Panc1 (cell line): ENCODE measurements around the gene BCL2. TPM values are rescaled to one million over a fixed set of nuclear protein-coding genes. Genes with fewer than 3 reads are reported as not detected.

Source experiments
- ATAC-seq: fragments of 200-7000 bp; cut with Tn5 transposase; 2 replicates; pipeline ENCODE4 v1.9.1; 2020; ENCODE audit warnings: mild to moderate bottlenecking, moderate library complexity
- BruUV-seq: library from RNA; stranded (reverse); fragments of 400-500 nt; replicated peaks from 2 replicates; lab custom pipeline; 2021; lab: Mats Ljungman, UMichigan
- CTCF ChIA-PET: fragments of 300-600 bp; sonication (Branson Sonifier 250); formaldehyde crosslinking; loops from one replicate; lab custom pipeline; 2022; ENCODE audit warnings: antibody characterized with exemption; lab: Charles Lee
- POLR2A ChIA-PET: fragments of 300-600 bp; sonication (Branson Sonifier 250); formaldehyde crosslinking; loops from one replicate; lab custom pipeline; 2022; ENCODE audit warnings: antibody characterized with exemption; lab: Charles Lee
- DNase-seq: peaks from one replicate; pipeline ENCODE4 v3.0.0-alpha.2; 2010; ENCODE audit warnings: low read depth, low spot score
- H3K27ac ChIP-seq: 2 replicates; pipeline ENCODE4 v1.5.1; 2011; ENCODE audit warnings: mild to moderate bottlenecking, low read length, inconsistent platforms
- H3K27me3 ChIP-seq: fragments of 200-500 bp; sonication (Bioruptor generic); 2 replicates; pipeline ENCODE4 v1.6.0; 2014; ENCODE audit warnings: low read length, inconsistent platforms; ENCODE audit not compliant: control insufficient read depth, insufficient read depth
- H3K36me3 ChIP-seq: fragments of 200-500 bp; sonication (Bioruptor generic); 2 replicates; pipeline ENCODE4 v1.5.1; 2014; ENCODE audit warnings: inconsistent platforms, mild to moderate bottlenecking, low read length, moderate library complexity; ENCODE audit not compliant: control insufficient read depth, insufficient read depth
- H3K4me1 ChIP-seq: 2 replicates; pipeline ENCODE4 v1.5.1; 2011; ENCODE audit warnings: inconsistent platforms, mild to moderate bottlenecking, low read length, moderate library complexity; ENCODE audit not compliant: control insufficient read depth, insufficient read depth
- H3K4me3 ChIP-seq, 2 experiments: 2 replicates each; pipeline ENCODE4 v1.5.1; 2011 to 2012; ENCODE audit warnings: low read depth in 2 of 2, low read length in 2 of 2, mild to moderate bottlenecking in 2 of 2, inconsistent platforms in 1 of 2, moderate library complexity in 1 of 2
- H3K9me3 ChIP-seq: fragments of 200-500 bp; sonication (Bioruptor generic); 2 replicates; pipeline ENCODE4 v1.5.1; 2014; ENCODE audit warnings: low read depth, mild to moderate bottlenecking, inconsistent platforms, low read length, moderate library complexity; ENCODE audit not compliant: control insufficient read depth, insufficient read depth
- POLR2AphosphoS5 ChIP-seq: IDR thresholded peaks from 2 replicates; pipeline ENCODE4 v1.6.1; 2012; ENCODE audit warnings: mild to moderate bottlenecking, low read depth, low read length, moderate library complexity
- SIN3A ChIP-seq: IDR thresholded peaks from 2 replicates; pipeline ENCODE4 v1.6.1; 2012; ENCODE audit warnings: low read depth, mild to moderate bottlenecking, low read length, moderate library complexity, borderline replicate concordance; ENCODE audit not compliant: insufficient read depth
- TCF7L2 ChIP-seq: IDR thresholded peaks from 2 replicates; pipeline ENCODE4 v1.6.1; 2011; ENCODE audit warnings: mild to moderate bottlenecking, low read depth, low read length, inconsistent platforms
- in situ Hi-C: cut with HindIII; loops from 2 replicates; pipeline ENCODE4 v1.10.0; 2016; ENCODE audit warnings: low sequenced_read_pairs, low pct_unique_long_range_greater_than_20kb
- intact Hi-C: fragments of 100-400 bp; cut with micrococcal nuclease; formaldehyde crosslinking; loops from one replicate; pipeline ENCODE4 v1.10.0; 2022; ENCODE audit not compliant: unreplicated experiment
- total RNA-seq: library from RNA; stranded (reverse); gene quantifications from one replicate; pipeline ENCODE4 v1.2.1, GENCODE V29; 2021; ENCODE audit not compliant: unreplicated experiment
- TF ChIP-seq, protein P1 (sequence below), 2 experiments: IDR thresholded peaks; 2 replicates each; pipeline ENCODE4 v1.6.1; 2011 to 2012; ENCODE audit warnings: low read depth in 2 of 2, control low read depth in 1 of 2, low read length in 1 of 2, mild to moderate bottlenecking in 1 of 2, moderate library complexity in 1 of 2; ENCODE audit not compliant: insufficient read depth in 1 of 2
- TF ChIP-seq, protein P2 (sequence below): fragments of 450-650 bp; IDR thresholded peaks from 2 replicates; pipeline ENCODE4 v1.5.1; 2017; ENCODE audit warnings: mild to moderate bottlenecking

The BCL2 gene
- total RNA-seq, 1 experiment from 2014 or later: 0.72 TPM

DNA sequence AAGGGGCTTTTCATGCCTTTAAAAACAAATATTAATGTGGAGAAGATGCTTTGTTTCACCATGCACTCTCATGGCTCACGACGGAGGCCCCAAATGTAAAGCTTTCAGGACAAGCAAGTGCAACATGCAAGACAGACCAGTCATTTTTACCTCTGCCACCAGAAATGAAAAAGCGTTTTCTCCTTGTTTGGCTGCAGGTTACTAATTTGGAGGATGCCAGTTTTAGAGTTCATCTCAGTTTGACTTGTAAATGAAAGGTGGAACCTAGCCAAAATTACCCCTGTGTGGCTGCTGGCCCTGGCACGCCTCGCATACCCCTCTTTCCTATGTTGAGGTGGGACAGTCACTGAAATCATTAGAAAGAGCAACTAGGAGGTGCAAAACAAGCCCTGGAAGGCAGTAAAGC is 138.6 kb downstream of the BCL2 start:
- ChIA-PET POLR2A (no interaction called here), CTCF (no interaction called here)
- Histone ChIP-seq H3K4me1 (no peaks in the 10 kb centered on the region), H3K36me3 (no peaks in the 10 kb centered on the region), H3K9me3 (no peaks in the 10 kb centered on the region), H3K27me3 (no peaks in the 10 kb centered on the region; the same call in 1 of the 2 replicates), H3K27ac (no peak overlapping the region), H3K4me3 (no peak overlapping the region)
- in situ Hi-C loops: no loop called here
- BruUV-seq: no TSS peak
- ATAC-seq (no peak), DNase-seq (no peak)
- TF ChIP-seq SIN3A (no peak), TCF7L2 (no peak), POLR2AphosphoS5 (no peak)
- TF ChIP-seq, protein P1, sequence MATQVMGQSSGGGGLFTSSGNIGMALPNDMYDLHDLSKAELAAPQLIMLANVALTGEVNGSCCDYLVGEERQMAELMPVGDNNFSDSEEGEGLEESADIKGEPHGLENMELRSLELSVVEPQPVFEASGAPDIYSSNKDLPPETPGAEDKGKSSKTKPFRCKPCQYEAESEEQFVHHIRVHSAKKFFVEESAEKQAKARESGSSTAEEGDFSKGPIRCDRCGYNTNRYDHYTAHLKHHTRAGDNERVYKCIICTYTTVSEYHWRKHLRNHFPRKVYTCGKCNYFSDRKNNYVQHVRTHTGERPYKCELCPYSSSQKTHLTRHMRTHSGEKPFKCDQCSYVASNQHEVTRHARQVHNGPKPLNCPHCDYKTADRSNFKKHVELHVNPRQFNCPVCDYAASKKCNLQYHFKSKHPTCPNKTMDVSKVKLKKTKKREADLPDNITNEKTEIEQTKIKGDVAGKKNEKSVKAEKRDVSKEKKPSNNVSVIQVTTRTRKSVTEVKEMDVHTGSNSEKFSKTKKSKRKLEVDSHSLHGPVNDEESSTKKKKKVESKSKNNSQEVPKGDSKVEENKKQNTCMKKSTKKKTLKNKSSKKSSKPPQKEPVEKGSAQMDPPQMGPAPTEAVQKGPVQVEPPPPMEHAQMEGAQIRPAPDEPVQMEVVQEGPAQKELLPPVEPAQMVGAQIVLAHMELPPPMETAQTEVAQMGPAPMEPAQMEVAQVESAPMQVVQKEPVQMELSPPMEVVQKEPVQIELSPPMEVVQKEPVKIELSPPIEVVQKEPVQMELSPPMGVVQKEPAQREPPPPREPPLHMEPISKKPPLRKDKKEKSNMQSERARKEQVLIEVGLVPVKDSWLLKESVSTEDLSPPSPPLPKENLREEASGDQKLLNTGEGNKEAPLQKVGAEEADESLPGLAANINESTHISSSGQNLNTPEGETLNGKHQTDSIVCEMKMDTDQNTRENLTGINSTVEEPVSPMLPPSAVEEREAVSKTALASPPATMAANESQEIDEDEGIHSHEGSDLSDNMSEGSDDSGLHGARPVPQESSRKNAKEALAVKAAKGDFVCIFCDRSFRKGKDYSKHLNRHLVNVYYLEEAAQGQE (IDR thresholded peaks at IDR 0.05; ENCODE audit: insufficient read depth in 1 of 2, low read depth in 2 of 2, low read length in 1 of 2): no peak
- TF ChIP-seq, protein P2, sequence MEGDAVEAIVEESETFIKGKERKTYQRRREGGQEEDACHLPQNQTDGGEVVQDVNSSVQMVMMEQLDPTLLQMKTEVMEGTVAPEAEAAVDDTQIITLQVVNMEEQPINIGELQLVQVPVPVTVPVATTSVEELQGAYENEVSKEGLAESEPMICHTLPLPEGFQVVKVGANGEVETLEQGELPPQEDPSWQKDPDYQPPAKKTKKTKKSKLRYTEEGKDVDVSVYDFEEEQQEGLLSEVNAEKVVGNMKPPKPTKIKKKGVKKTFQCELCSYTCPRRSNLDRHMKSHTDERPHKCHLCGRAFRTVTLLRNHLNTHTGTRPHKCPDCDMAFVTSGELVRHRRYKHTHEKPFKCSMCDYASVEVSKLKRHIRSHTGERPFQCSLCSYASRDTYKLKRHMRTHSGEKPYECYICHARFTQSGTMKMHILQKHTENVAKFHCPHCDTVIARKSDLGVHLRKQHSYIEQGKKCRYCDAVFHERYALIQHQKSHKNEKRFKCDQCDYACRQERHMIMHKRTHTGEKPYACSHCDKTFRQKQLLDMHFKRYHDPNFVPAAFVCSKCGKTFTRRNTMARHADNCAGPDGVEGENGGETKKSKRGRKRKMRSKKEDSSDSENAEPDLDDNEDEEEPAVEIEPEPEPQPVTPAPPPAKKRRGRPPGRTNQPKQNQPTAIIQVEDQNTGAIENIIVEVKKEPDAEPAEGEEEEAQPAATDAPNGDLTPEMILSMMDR: no peak
- intact Hi-C loops: no loop called here

DNA sequence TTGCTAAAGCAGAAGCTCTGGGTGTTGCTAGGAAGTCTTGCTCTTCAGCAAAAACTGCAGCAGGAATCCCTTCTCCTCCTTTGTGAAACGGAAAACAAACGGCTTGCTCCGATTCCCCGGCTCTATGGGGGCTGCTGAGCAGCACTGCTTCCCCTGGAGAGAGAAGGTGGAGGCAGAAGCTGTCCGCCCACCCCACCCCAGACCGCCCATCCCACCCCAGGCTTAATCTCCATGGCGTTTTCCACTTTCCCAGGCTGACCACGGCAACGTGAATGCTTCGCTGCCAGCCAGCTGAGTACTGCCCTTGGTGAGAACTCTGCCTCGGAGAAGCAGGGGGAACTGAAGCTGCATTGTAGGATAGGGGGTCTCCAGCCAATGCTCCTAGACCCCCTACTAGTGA is 139.2 kb downstream of the BCL2 start:
- in situ Hi-C loops: no loop called here
- POLR2A ChIA-PET: no interaction called here
- CTCF ChIA-PET: no interaction called here

More for the DNA sequence above, 139.2 kb downstream of the BCL2 start:
- no peaks in the 10 kb centered on the region for H3K9me3 ChIP-seq
- DNase-seq: no peak
- no peaks in the 10 kb centered on the region; the same call in 1 of the 2 replicates for H3K27me3 ChIP-seq
- TF ChIP-seq, protein P1 (IDR thresholded peaks at IDR 0.05; ENCODE audit: insufficient read depth in 1 of 2, low read depth in 2 of 2, low read length in 1 of 2): no peak
- no peak for TF ChIP-seq SIN3A
- no peak for TF ChIP-seq POLR2AphosphoS5
- TF ChIP-seq, protein P2: no peak
- TF ChIP-seq TCF7L2: no peak
- H3K4me1 ChIP-seq: no peaks in the 10 kb centered on the region
- intact Hi-C loops: no loop called here
- no peak overlapping the region for H3K27ac ChIP-seq
- BruUV-seq: no TSS peak
- no peak overlapping the region for H3K4me3 ChIP-seq
- H3K36me3 ChIP-seq: no peaks in the 10 kb centered on the region
- no peak for ATAC-seq
